DOHH2 (cell line): Measurements from ENCODE around the gene ZNF770.

Experiments used
- H3F3A ChIP-seq: fragments of 200-600 bp; sonication (generic), shearing (Covaris generic); 2 replicates; pipeline ENCODE4 v1.6.0; 2016; ENCODE audit warnings: antibody characterized with exemption, mild to moderate bottlenecking; ENCODE audit not compliant: control insufficient read depth, insufficient read depth
- H3K27ac ChIP-seq: fragments of 200-600 bp; sonication (generic); 2 replicates; pipeline ENCODE4 v1.5.1; 2014; ENCODE audit warnings: low read depth, mild to moderate bottlenecking, low read length, moderate library complexity
- H3K27me3 ChIP-seq: fragments of 200-600 bp; sonication (generic); 2 replicates; pipeline ENCODE4 v1.6.1; 2014; ENCODE audit warnings: mild to moderate bottlenecking, low read length, mixed read lengths; ENCODE audit not compliant: control insufficient read depth
- H3K36me3 ChIP-seq: fragments of 200-600 bp; sonication (generic); 2 replicates; pipeline ENCODE4 v1.6.1; 2014; ENCODE audit warnings: mild to moderate bottlenecking, low read length, moderate library complexity, mixed read lengths; ENCODE audit not compliant: control insufficient read depth
- H3K4me1 ChIP-seq: fragments of 200-600 bp; sonication (generic); 2 replicates; pipeline ENCODE4 v1.6.1; 2014; ENCODE audit warnings: mild to moderate bottlenecking, low read length, mixed read lengths; ENCODE audit not compliant: control insufficient read depth
- H3K4me2 ChIP-seq: fragments of 200-600 bp; sonication (generic); 2 replicates; pipeline ENCODE4 v1.6.0; 2014; ENCODE audit warnings: mild to moderate bottlenecking, low read length, moderate library complexity
- H3K4me3 ChIP-seq: fragments of 200-600 bp; sonication (generic); 2 replicates; pipeline ENCODE4 v1.5.1; 2014; ENCODE audit warnings: mild to moderate bottlenecking, low read length, mixed read lengths
- H3K79me2 ChIP-seq: fragments of 200-600 bp; sonication (generic); 2 replicates; pipeline ENCODE4 v1.6.1; 2014; ENCODE audit warnings: mild to moderate bottlenecking, low read length, mixed read lengths; ENCODE audit not compliant: control insufficient read depth
- H3K9me2 ChIP-seq: fragments of 200-600 bp; sonication (generic); replicated peaks from 2 replicates; pipeline ENCODE4 v1.6.1; 2014; ENCODE audit warnings: mild to moderate bottlenecking, low read length, mixed read lengths; ENCODE audit not compliant: control insufficient read depth
- H3K9me3 ChIP-seq: fragments of 200-600 bp; sonication (generic); 2 replicates; pipeline ENCODE4 v1.6.1; 2014; ENCODE audit warnings: antibody characterized with exemption, low read length, mixed read lengths; ENCODE audit not compliant: control insufficient read depth, insufficient read depth
- H4K20me1 ChIP-seq: fragments of 200-600 bp; sonication (generic); 2 replicates; pipeline ENCODE4 v1.6.0; 2014; ENCODE audit warnings: low read depth, mild to moderate bottlenecking, antibody characterized with exemption, low read length, moderate library complexity; ENCODE audit not compliant: control insufficient read depth, insufficient read depth
- EZH2phosphoT487 ChIP-seq: fragments of 200-600 bp; sonication (generic); IDR thresholded peaks from 2 replicates; pipeline ENCODE4 v1.6.1; 2017; ENCODE audit warnings: borderline replicate concordance, mild to moderate bottlenecking, antibody characterized with exemption, low read length, moderate library complexity, mixed read lengths
- TF ChIP-seq, protein P1 (sequence below): fragments of 200-600 bp; sonication (generic); IDR thresholded peaks from one replicate; pipeline ENCODE4 v1.5.1; 2014; ENCODE audit warnings: antibody characterized with exemption, mild to moderate bottlenecking, low read depth, low read length; ENCODE audit not compliant: poor library complexity, severe bottlenecking

Gene ZNF770

GRCh38 chr15:34986771-34987480, 1.2 kb downstream of the ZNF770 start:
- no peak for TF ChIP-seq EZH2phosphoT487
- TF ChIP-seq, protein P1, sequence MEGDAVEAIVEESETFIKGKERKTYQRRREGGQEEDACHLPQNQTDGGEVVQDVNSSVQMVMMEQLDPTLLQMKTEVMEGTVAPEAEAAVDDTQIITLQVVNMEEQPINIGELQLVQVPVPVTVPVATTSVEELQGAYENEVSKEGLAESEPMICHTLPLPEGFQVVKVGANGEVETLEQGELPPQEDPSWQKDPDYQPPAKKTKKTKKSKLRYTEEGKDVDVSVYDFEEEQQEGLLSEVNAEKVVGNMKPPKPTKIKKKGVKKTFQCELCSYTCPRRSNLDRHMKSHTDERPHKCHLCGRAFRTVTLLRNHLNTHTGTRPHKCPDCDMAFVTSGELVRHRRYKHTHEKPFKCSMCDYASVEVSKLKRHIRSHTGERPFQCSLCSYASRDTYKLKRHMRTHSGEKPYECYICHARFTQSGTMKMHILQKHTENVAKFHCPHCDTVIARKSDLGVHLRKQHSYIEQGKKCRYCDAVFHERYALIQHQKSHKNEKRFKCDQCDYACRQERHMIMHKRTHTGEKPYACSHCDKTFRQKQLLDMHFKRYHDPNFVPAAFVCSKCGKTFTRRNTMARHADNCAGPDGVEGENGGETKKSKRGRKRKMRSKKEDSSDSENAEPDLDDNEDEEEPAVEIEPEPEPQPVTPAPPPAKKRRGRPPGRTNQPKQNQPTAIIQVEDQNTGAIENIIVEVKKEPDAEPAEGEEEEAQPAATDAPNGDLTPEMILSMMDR = no peak
- peak overlapping the region; percentile 86 for H3K4me3 ChIP-seq
- H4K20me1 ChIP-seq = peaks cover 10% of the 10 kb centered on the region; the same call in 1 of the 2 replicates
- H3K9me2 ChIP-seq = no peaks in the 10 kb centered on the region
- H3K27me3 ChIP-seq = no peaks in the 10 kb centered on the region
- no peak overlapping the region for H3K27ac ChIP-seq
- no peaks in the 10 kb centered on the region for H3K9me3 ChIP-seq
- no peaks in the 10 kb centered on the region; the same call in 1 of the 2 replicates for H3F3A ChIP-seq
- peaks cover 39% of the 10 kb centered on the region for H3K4me1 ChIP-seq
- H3K36me3 ChIP-seq = peaks cover 56% of the 10 kb centered on the region
- H3K79me2 ChIP-seq = peaks cover 58% of the 10 kb centered on the region
- peak overlapping the region; percentile 87 for H3K4me2 ChIP-seq

DNA sequence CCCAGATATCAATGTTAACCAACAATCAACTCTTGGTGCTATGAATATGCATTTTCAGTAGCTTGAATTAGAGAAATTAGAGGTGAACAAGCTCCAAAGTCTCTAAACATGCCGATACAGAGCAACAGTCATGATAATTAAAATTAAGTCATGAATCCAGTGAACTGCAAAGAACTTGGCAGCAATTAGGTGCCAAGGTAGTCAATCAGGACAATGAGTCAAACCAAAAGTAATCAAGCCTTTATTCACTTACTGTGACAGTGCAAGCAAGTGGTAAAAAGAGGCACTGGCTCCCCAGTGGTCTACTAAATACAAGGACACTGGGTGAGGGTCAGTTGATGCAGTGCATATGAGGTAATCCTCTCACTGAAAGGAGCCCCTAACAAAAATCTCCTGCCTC, 1.8 kb downstream of the ZNF770 start:
- H3K36me3 ChIP-seq = peaks cover 62% of the 10 kb centered on the region
- H3K4me3 ChIP-seq = peak overlapping the region; percentile 86
- no peaks in the 10 kb centered on the region for H3K27me3 ChIP-seq
- TF ChIP-seq, protein P1 = no peak
- TF ChIP-seq EZH2phosphoT487 = no peak
- peak overlapping the region; percentile 87 for H3K4me2 ChIP-seq
- peaks cover 34% of the 10 kb centered on the region for H3K4me1 ChIP-seq
- no peaks in the 10 kb centered on the region for H3K9me2 ChIP-seq
- peaks cover 10% of the 10 kb centered on the region; the same call in 1 of the 2 replicates for H4K20me1 ChIP-seq
- H3F3A ChIP-seq = no peaks in the 10 kb centered on the region; the same call in 1 of the 2 replicates
- no peak overlapping the region for H3K27ac ChIP-seq
- no peaks in the 10 kb centered on the region for H3K9me3 ChIP-seq
- H3K79me2 ChIP-seq = peaks cover 63% of the 10 kb centered on the region

DNA sequence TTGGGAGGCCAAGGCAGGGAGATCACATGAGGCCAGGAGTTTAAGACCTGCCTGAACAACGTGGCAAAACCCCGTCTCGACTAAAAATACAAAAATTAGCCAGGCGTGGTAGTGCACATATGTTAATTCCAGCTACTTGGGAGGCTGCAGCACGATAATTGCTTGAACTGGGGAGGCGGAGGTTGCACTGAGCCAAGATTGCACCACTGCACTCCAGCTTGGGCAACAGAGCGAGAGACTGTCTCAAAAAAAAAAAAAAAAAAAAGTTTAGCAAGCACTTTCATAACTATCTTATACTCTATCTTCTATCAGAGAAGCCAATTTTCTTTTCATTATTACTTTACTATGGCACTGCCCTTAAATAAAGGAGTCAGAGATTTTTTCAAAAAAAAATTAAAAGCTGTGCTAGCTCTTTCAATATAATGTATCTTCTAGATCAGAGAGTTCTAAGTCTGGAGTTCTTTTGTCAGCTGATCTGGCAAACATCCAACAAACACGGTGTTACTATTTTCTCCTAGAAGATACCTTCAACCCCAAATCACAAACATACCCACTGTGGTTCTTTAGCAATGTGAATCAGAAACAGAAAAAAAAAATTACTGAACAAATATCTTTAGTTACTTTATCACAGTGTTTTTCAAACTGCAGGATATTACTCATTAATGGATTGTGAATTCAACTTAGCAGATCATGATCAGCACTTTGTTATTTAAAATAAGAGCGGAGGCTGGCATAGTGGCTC, 3.0 kb downstream of the ZNF770 start:
- no peaks in the 10 kb centered on the region for H3K9me3 ChIP-seq
- H3K4me2 ChIP-seq = peak overlapping the region; percentile 14; the same call in 1 of the 2 replicates
- no peaks in the 10 kb centered on the region for H3K9me2 ChIP-seq
- peaks cover 65% of the 10 kb centered on the region for H3K79me2 ChIP-seq
- peaks cover 71% of the 10 kb centered on the region for H3K36me3 ChIP-seq
- H3K27me3 ChIP-seq = no peaks in the 10 kb centered on the region
- no peaks in the 10 kb centered on the region; the same call in 1 of the 2 replicates for H3F3A ChIP-seq
- TF ChIP-seq, protein P1 = no peak
- TF ChIP-seq EZH2phosphoT487 = no peak
- H3K4me1 ChIP-seq = peaks cover 30% of the 10 kb centered on the region
- H4K20me1 ChIP-seq = peaks cover 10% of the 10 kb centered on the region; the same call in 1 of the 2 replicates
- H3K27ac ChIP-seq = no peak overlapping the region
- peak overlapping the region; percentile 9; the same call in 1 of the 2 replicates for H3K4me3 ChIP-seq
